Spleen (tissue), 7 donors: ENCODE data around the gene FPR1.

Source experiments
- POLR2A ChIP-seq, 3 donors: fragments of 450-650 bp; IDR thresholded peaks; one replicate each; pipeline ENCODE4 v1.5.1; 2017; ENCODE audit warnings: antibody characterized with exemption in 3 of 3, mild to moderate bottlenecking in 1 of 3
- TF ChIP-seq, protein P1 (sequence below), 11 experiments: fragments of 200-600 bp in 7 of 11; fragments of 450-650 bp in 4 of 11; sonication (generic) in 4 of 11; IDR thresholded peaks in 8 of 11; conservative IDR thresholded peaks in 3 of 11; 1 replicate in 7 of 11; 2 replicates in 4 of 11; pipeline versions ENCODE4 v1.4.0 to v1.8.0; 2016 to 2021; ENCODE audit warnings: antibody characterized with exemption in 11 of 11, inconsistent platforms in 4 of 11, mild to moderate bottlenecking in 1 of 11
- donor health status: DM: no; HTN: no; CAD: no; lungs with moderate emphysema.
- donor health status: DM: no; HTN: no; CAD: no.
- donor health status: DM: no; HTN: no; CAD: no.

DNA sequence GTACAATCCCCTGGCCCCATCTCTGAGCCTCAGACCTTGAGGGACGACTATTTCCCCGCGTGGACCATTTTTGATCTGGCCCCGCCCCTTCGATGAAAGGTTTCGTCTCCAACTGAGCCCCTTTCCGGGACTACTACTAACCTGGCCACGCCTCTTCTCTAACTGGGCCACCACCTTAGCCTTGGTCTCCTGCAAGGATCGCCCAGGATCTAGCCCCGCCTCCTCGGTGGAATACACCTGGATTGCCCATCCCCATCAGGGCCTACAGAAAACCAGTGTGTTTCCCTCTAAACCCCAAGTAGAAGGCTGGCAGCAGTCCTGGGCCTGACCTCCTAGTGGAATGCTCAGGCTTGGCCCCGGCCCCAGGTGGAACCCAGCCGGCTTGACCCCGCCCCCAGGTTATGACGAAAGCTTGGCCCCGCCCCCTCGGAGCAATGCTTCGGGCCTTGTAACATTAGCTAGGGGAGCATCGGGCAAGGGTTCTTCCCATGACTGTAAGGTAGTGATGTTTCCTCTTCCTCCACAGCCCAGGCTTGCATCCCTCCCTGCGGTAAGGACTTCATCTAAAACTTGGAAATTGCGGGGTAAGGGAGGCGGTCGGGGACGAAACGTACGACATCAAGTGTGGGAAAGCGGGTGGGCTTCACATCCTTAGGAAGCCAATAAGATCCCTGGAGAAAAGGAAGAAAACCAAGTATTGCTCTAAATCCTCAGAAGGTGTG lies 49.4 kb downstream of the FPR1 start:
- TF ChIP-seq, protein P1, sequence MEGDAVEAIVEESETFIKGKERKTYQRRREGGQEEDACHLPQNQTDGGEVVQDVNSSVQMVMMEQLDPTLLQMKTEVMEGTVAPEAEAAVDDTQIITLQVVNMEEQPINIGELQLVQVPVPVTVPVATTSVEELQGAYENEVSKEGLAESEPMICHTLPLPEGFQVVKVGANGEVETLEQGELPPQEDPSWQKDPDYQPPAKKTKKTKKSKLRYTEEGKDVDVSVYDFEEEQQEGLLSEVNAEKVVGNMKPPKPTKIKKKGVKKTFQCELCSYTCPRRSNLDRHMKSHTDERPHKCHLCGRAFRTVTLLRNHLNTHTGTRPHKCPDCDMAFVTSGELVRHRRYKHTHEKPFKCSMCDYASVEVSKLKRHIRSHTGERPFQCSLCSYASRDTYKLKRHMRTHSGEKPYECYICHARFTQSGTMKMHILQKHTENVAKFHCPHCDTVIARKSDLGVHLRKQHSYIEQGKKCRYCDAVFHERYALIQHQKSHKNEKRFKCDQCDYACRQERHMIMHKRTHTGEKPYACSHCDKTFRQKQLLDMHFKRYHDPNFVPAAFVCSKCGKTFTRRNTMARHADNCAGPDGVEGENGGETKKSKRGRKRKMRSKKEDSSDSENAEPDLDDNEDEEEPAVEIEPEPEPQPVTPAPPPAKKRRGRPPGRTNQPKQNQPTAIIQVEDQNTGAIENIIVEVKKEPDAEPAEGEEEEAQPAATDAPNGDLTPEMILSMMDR (IDR thresholded peaks at IDR 0.05 in 8 of 11, conservative IDR thresholded peaks at IDR 0.05 in 3 of 11) = no peak
- TF ChIP-seq POLR2A (IDR thresholded peaks at IDR 0.05) = no peak
